Measurements from ENCODE around the gene TNS1. TPM values are rescaled to one million over a fixed set of nuclear protein-coding genes. Genes with fewer than 3 reads are reported as not detected.

The TNS1 gene
- total RNA-seq, 1 donor = 116 TPM

GRCh38 chr2:217858519-217859491, 144.0 kb downstream of the TNS1 start:
- H3K4me3 ChIP-seq (ENCODE audit: low read depth, low read length) = no peak overlapping the region
- TF ChIP-seq, protein P1, sequence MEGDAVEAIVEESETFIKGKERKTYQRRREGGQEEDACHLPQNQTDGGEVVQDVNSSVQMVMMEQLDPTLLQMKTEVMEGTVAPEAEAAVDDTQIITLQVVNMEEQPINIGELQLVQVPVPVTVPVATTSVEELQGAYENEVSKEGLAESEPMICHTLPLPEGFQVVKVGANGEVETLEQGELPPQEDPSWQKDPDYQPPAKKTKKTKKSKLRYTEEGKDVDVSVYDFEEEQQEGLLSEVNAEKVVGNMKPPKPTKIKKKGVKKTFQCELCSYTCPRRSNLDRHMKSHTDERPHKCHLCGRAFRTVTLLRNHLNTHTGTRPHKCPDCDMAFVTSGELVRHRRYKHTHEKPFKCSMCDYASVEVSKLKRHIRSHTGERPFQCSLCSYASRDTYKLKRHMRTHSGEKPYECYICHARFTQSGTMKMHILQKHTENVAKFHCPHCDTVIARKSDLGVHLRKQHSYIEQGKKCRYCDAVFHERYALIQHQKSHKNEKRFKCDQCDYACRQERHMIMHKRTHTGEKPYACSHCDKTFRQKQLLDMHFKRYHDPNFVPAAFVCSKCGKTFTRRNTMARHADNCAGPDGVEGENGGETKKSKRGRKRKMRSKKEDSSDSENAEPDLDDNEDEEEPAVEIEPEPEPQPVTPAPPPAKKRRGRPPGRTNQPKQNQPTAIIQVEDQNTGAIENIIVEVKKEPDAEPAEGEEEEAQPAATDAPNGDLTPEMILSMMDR (IDR thresholded peaks at IDR 0.05; ENCODE audit: insufficient read depth, low read length) = no peak

DNA sequence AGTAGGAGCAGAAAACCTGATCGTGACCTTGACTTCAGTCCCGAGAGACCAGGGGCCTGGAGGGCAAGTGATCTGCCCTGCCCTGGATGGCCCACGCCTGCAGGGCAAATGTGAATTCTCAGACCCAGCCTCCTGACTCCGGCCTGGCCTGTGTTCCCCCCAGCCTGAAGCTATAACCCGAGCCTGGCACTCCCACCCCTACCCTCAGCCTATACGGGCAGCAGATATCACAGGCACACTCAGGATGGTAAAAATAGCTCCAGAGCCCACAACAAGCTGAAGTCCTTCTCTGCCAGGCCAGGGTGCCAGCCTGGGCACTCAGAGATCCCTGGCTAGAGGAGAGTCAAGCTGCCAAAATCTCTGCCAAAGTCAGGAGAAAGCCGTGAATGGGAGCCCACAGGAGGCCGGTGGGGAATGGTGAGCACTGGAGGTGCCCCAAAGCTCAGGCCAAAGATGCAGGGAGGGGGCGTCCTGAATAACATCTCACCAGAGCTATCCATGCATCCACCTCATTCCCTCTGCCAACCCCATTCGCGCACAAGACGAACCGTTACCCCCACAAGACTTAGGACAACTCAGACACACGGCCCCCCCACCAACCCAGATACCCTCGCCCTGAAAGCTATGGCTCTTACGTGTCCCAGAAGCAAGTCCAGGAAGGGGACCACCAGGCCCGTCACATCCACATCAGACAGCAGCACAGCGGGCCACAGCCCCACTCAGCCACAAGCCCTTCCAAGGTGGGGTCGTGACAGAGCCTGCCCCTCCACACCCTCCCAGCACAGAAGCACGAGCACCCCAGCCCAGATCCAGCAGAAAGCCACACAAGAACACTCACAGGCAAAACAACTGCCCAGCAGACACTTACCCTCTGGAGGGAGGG, 144.9 kb downstream of the TNS1 start:
- H3K4me3 ChIP-seq (ENCODE audit: low read depth, low read length) = peak overlapping the region; percentile 11
- TF ChIP-seq, protein P1 (IDR thresholded peaks at IDR 0.05; ENCODE audit: insufficient read depth, low read length) = no peak

More at GRCh38 chr2:217858519-217859491, 144.0 kb downstream of the TNS1 start:
- peak; percentile 99 for DNase-seq (ENCODE audit: low read depth)

DNA sequence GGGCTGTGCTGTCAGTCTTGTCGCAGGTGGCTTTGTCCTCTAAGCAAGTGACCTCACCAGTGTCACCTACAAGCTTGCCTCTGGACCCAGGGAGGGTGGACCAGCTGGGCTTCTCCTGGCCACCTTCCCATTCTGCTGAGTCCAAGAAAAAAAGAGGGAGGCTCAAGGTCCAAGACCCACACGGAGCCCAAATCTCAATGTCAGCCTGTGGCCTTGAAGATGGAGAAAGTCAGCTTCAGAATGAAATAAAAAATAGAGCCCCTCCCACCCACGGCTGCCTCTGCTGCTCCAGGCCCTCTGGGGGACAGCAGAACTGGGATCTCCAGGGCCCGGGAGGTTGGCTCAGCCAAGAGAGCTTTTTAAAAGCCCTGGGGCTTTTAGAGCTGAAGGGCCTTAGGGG, 145.9 kb downstream of the TNS1 start:
- TF ChIP-seq, protein P1 (IDR thresholded peaks at IDR 0.05; ENCODE audit: insufficient read depth, low read length) = no peak
- no peak overlapping the region for H3K4me3 ChIP-seq (ENCODE audit: low read depth, low read length)
- no peak for DNase-seq (ENCODE audit: low read depth)

More for the DNA sequence above, 144.9 kb downstream of the TNS1 start:
- no peak for DNase-seq (ENCODE audit: low read depth)

DNA sequence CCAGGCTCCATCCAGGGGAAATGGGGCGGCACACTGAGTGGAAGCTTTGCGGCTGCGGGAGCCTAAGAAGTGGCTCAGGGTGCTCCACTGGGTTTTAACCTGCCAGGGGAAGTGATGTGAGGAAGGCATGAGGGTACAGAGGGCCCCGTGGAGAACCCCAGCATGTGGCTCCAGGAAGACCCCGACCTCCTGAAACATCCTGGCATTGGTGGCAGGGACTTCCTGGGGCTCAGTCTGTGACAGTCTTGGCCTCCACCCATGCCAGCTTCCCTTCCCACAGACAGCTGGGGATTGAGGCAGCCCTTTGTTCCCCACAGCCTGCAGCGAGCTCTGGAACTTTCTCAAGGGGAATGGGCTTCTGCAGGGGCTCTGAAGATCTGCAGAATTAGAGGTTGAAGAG, 146.6 kb downstream of the TNS1 start:
- TF ChIP-seq, protein P1 (IDR thresholded peaks at IDR 0.05; ENCODE audit: insufficient read depth, low read length) = no peak
- H3K4me3 ChIP-seq (ENCODE audit: low read depth, low read length) = no peak overlapping the region
- no peak for DNase-seq (ENCODE audit: low read depth)

DNA sequence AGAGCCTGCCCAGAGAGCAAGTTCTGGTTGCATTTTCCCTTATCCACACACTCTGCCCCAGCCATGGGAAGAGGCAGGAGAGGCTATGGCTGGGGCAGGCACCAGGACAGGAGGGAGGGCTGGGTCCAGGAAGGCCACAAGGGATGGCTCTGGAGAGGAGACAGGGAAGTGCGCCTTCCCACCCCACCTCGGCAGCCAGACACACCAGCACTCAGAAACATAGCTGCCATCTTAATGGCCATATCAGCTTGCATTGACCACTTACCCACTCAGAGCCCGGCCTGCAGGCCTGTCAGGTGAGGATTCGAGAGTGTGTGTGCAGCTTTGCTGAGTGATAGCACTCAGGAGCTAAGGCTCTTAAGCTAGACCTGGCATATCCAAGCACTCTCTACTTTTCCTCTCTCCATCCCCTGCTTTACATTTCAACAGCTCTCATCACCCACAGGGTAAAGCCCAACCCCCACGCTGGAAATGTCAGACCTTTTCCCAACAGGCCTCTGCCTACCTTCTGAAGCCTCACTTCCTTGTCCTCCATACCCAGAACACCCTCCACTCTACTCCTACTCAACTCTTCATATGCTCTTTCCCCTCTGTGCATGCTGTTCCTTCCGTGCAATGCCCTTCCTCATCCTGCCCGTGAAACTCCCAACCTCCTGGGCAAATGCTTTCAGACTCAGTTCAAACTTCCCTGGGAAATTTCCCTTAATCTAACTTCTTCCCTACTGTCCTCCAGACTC, 147.9 kb downstream of the TNS1 start:
- TF ChIP-seq, protein P1 (IDR thresholded peaks at IDR 0.05; ENCODE audit: insufficient read depth, low read length) = no peak
- DNase-seq (ENCODE audit: low read depth) = no peak
- no peak overlapping the region for H3K4me3 ChIP-seq (ENCODE audit: low read depth, low read length)

DNA sequence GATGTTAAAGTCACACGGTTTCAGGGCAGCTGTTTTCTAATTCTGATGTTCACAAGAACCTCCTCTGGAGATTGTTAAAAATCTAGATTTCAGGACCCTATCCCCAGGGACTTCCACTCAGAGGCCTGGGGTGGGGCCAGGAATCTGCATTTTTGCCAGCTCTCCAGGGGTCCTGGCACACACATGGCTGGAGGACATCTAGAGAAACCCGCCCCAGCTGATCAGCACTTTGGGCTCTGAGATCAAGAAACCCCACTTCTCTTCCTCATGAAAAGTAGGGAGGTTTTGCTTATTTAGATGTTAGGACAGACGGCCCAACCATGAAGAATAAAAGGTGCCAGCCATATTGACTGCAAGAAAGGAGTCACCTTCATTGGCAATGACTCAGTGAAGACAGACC, 148.8 kb downstream of the TNS1 start:
- DNase-seq (ENCODE audit: low read depth) = no peak
- TF ChIP-seq, protein P1 (IDR thresholded peaks at IDR 0.05; ENCODE audit: insufficient read depth, low read length) = no peak
- no peak overlapping the region for H3K4me3 ChIP-seq (ENCODE audit: low read depth, low read length)

Measured in fibroblast of the aortic adventitia (primary cell).